ENCODE data around the gene CPXM2. TPM values are rescaled to one million over a fixed set of nuclear protein-coding genes. Genes with fewer than 3 reads are reported as not detected.

Gene CPXM2
- polyA plus RNA-seq, 2 of the 4 experiments (the other 2 are of a cell fraction), result not detected

GRCh38 chr10:123884351-123884906, 7.2 kb downstream of the CPXM2 start:
- Histone ChIP-seq H3K4me1 (no peaks in the 10 kb centered on the region), H3K9me3 (no peaks in the 10 kb centered on the region), H3K4me2 (no peak overlapping the region), H3K4me3 (no peak overlapping the region), H3K27ac (no peak overlapping the region)
- DNase-seq (ENCODE audit: low read depth in 1 of 2, low spot score in 1 of 2) (no peak), ATAC-seq (no peak), FAIRE-seq (no peak)
- WGBS (ENCODE audit: missing lambda C conversion rate), result 43% methylated on average over 7 of the region's 7 CpGs
- ChIA-PET CTCF (no interaction called here), POLR2A (no interaction called here)
- TF ChIP-seq HMGXB4 (CRISPR knock-in tag; IDR thresholded peaks at IDR 0.05; ENCODE audit: borderline replicate concordance) (no peak), JUN (IDR thresholded peaks at IDR 0.05) (no peak), TP53 (CRISPR knock-in tag; IDR thresholded peaks at IDR 0.05) (no peak)

GRCh38 chr10:123883673-123884320, 7.8 kb downstream of the CPXM2 start:
- FAIRE-seq, result no peak

GRCh38 chr10:123882681-123883445, 8.7 kb downstream of the CPXM2 start:
- no peak overlapping the region for H3K4me3 ChIP-seq
- no peak for TF ChIP-seq JUNB (IDR thresholded peaks at IDR 0.05)
- no peak for TF ChIP-seq ZFP36 (IDR thresholded peaks at IDR 0.05; ENCODE audit: borderline replicate concordance, partially characterized antibody)
- TF ChIP-seq USF2 (IDR thresholded peaks at IDR 0.05), result no peak
- TF ChIP-seq HDAC2 (IDR thresholded peaks at IDR 0.05), result no peak
- no peak for TF ChIP-seq CBX2 (IDR thresholded peaks at IDR 0.05; ENCODE audit: borderline replicate concordance, low read depth)
- no peak for TF ChIP-seq RNF2 (IDR thresholded peaks at IDR 0.05; ENCODE audit: borderline replicate concordance, low read depth)
- TF ChIP-seq FOSL2 (IDR thresholded peaks at IDR 0.05), result no peak
- TF ChIP-seq FOSL2 (CRISPR knock-in tag; IDR thresholded peaks at IDR 0.05), result no peak
- no peak for TF ChIP-seq ATOH8 (CRISPR knock-in tag; IDR thresholded peaks at IDR 0.05; ENCODE audit: low read depth)
- no peak for TF ChIP-seq SREBF2 (IDR thresholded peaks at IDR 0.05)
- no peak for TF ChIP-seq CTCF (IDR thresholded peaks at IDR 0.05)
- no peak for TF ChIP-seq EHF (CRISPR knock-in tag; IDR thresholded peaks at IDR 0.05)
- no peak for TF ChIP-seq TP53 (CRISPR knock-in tag; IDR thresholded peaks at IDR 0.05)
- no peak for TF ChIP-seq RCOR1 (IDR thresholded peaks at IDR 0.05; ENCODE audit: low read depth, low read length)
- TF ChIP-seq PBX3 (IDR thresholded peaks at IDR 0.05), result no peak
- TF ChIP-seq BHLHE40 (IDR thresholded peaks at IDR 0.05; ENCODE audit: low read depth, low read length), result no peak
- TF ChIP-seq KDM5A (IDR thresholded peaks at IDR 0.05), result no peak
- no peak for TF ChIP-seq PHF8 (IDR thresholded peaks at IDR 0.05; ENCODE audit: borderline replicate concordance, low read depth)
- no peak for TF ChIP-seq BCL3 (IDR thresholded peaks at IDR 0.05)
- ChIA-PET CTCF (no interaction called here), POLR2A (no interaction called here)
- H3K9me3 ChIP-seq, result no peaks in the 10 kb centered on the region
- no peak for ATAC-seq
- WGBS (ENCODE audit: missing lambda C conversion rate), result 52% methylated on average over 3 of the region's 10 CpGs
- H3K4me1 ChIP-seq, result no peaks in the 10 kb centered on the region
- FAIRE-seq, result no peak
- H3K4me2 ChIP-seq, result no peak overlapping the region
- no peak for DNase-seq (ENCODE audit: low read depth in 1 of 2, low spot score in 1 of 2)
- H3K27ac ChIP-seq, result no peak overlapping the region

More at GRCh38 chr10:123883673-123884320, 7.8 kb downstream of the CPXM2 start:
- Histone ChIP-seq H3K4me1 (no peaks in the 10 kb centered on the region), H3K9me3 (no peaks in the 10 kb centered on the region), H3K4me2 (no peak overlapping the region), H3K27ac (no peak overlapping the region), H3K4me3 (no peak overlapping the region)
- CTCF ChIA-PET, result no interaction called here
- 58% methylated on average over 5 of the region's 5 CpGs for WGBS (ENCODE audit: missing lambda C conversion rate)
- POLR2A ChIA-PET, result no interaction called here
- ATAC-seq (no peak), DNase-seq (ENCODE audit: low read depth in 1 of 2, low spot score in 1 of 2) (no peak)
- TF ChIP-seq HOXB5 (CRISPR knock-in tag; IDR thresholded peaks at IDR 0.05) (no peak), ESRRA (IDR thresholded peaks at IDR 0.05; ENCODE audit: borderline replicate concordance, low read length) (no peak)
